MG63 (cell line): Measurements from ENCODE around the gene FBN3. TPM values are rescaled to one million over a fixed set of nuclear protein-coding genes. Genes with fewer than 3 reads are reported as not detected.
A peak's percentile ranks its signal among the peaks of the same experiment; 100 is the strongest.
"Not testable (repeated sequence)": the region's sequence is repeated elsewhere in the genome, so short reads cannot be mapped to it uniquely, and the experiment has no call there.

Source experiments
- DNase-seq: peaks from one replicate; pipeline ENCODE4 v3.0.0-alpha.2; 2020
- H3K27me3 ChIP-seq: fragments of 250-450 bp; sonication (Bioruptor Pico); 2 replicates; pipeline ENCODE4 v1.5.1; 2020; ENCODE audit warnings: mild to moderate bottlenecking, moderate library complexity
- H3K36me3 ChIP-seq: fragments of 250-450 bp; sonication (Bioruptor Pico); 2 replicates; pipeline ENCODE4 v1.5.1; 2020; ENCODE audit warnings: mild to moderate bottlenecking, moderate library complexity
- H3K4me3 ChIP-seq: fragments of 250-450 bp; sonication (Bioruptor Pico); 2 replicates; pipeline ENCODE4 v1.5.1; 2020; ENCODE audit warnings: mild to moderate bottlenecking, moderate library complexity
- H3K9me3 ChIP-seq: fragments of 250-450 bp; sonication (Bioruptor Pico); 2 replicates; pipeline ENCODE4 v1.5.1; 2020; ENCODE audit warnings: mild to moderate bottlenecking, moderate library complexity
- total RNA-seq: library from RNA; depleted of rRNA; stranded (reverse); fragments of >200 nt; shearing (Covaris generic); gene quantifications from 2 replicates; pipeline ENCODE4 v1.2.3, GENCODE V29; 2014; ENCODE audit warnings: low replicate concordance; rRNA removed

The FBN3 gene
- not detected in 2 replicates for total RNA-seq

- Histone ChIP-seq H3K36me3 (no peaks in the 10 kb centered on the region), H3K4me3 (peak within 1 kb of the TSS; percentile 12; the same call in 1 of the 2 replicates), H3K9me3 (no peaks in the 10 kb centered on the region), H3K27me3 (peaks cover 83% of the 10 kb centered on the region)
- no peak for DNase-seq
Observed at GRCh38 chr19:8149261-8150094, at the start of gene FBN3. Gene FBN3 (minus strand): TSS chr19:8149592. CDS start chr19:8147480, 2,112 bp downstream.

GRCh38 chr19:8196271-8196927 lies 47.0 kb upstream of the FBN3 start:
- H3K4me3 ChIP-seq, result no peak overlapping the region
- H3K9me3 ChIP-seq, result no peaks in the 10 kb centered on the region
- DNase-seq, result no peak
- H3K36me3 ChIP-seq, result no peaks in the 10 kb centered on the region
- H3K27me3 ChIP-seq, result peaks cover 10% of the 10 kb centered on the region

GRCh38 chr19:8194528-8195267 lies 45.3 kb upstream of the FBN3 start:
- Histone ChIP-seq H3K36me3 (no peaks in the 10 kb centered on the region), H3K4me3 (no peak overlapping the region), H3K9me3 (no peaks in the 10 kb centered on the region), H3K27me3 (no peaks in the 10 kb centered on the region; the same call in 1 of the 2 replicates)
- DNase-seq, result no peak

GRCh38 chr19:8192221-8192820 lies 42.9 kb upstream of the FBN3 start:
- Histone ChIP-seq H3K9me3 (no peaks in the 10 kb centered on the region), H3K4me3 (no peak overlapping the region), H3K27me3 (no peaks in the 10 kb centered on the region; the same call in 1 of the 2 replicates), H3K36me3 (no peaks in the 10 kb centered on the region)
- DNase-seq, result no peak

GRCh38 chr19:8185343-8186068 lies 36.1 kb upstream of the FBN3 start:
- Histone ChIP-seq H3K9me3 (no peaks in the 10 kb centered on the region), H3K4me3 (no peak overlapping the region), H3K36me3 (no peaks in the 10 kb centered on the region), H3K27me3 (no peaks in the 10 kb centered on the region; the same call in 1 of the 2 replicates)
- no peak for DNase-seq

- H3K4me3 ChIP-seq, result no peak overlapping the region
- H3K27me3 ChIP-seq, result no peaks in the 10 kb centered on the region; the same call in 1 of the 2 replicates
- DNase-seq, result no peak
- no peaks in the 10 kb centered on the region for H3K36me3 ChIP-seq
- no peaks in the 10 kb centered on the region for H3K9me3 ChIP-seq
Observed at GRCh38 chr19:8184274-8184673, 34.9 kb upstream of the FBN3 start.

GRCh38 chr19:8180018-8180417 lies 30.6 kb upstream of the FBN3 start:
- DNase-seq, result no peak
- Histone ChIP-seq H3K27me3 (no peaks in the 10 kb centered on the region; the same call in 1 of the 2 replicates), H3K9me3 (no peaks in the 10 kb centered on the region), H3K36me3 (no peaks in the 10 kb centered on the region), H3K4me3 (no peak overlapping the region)

GRCh38 chr19:8174706-8175105 lies 25.3 kb upstream of the FBN3 start:
- Histone ChIP-seq H3K27me3 (no peaks in the 10 kb centered on the region; the same call in 1 of the 2 replicates), H3K4me3 (no peak overlapping the region), H3K36me3 (no peaks in the 10 kb centered on the region), H3K9me3 (no peaks in the 10 kb centered on the region)
- no peak for DNase-seq

GRCh38 chr19:8168537-8168936 lies 19.1 kb upstream of the FBN3 start:
- H3K9me3 ChIP-seq, result no peaks in the 10 kb centered on the region
- no peak overlapping the region for H3K4me3 ChIP-seq
- H3K27me3 ChIP-seq, result peaks cover 2% of the 10 kb centered on the region; the same call in 1 of the 2 replicates
- no peaks in the 10 kb centered on the region for H3K36me3 ChIP-seq
- DNase-seq, result no peak

GRCh38 chr19:8167985-8168384 lies 18.6 kb upstream of the FBN3 start:
- Histone ChIP-seq H3K9me3 (no peaks in the 10 kb centered on the region), H3K4me3 (no peak overlapping the region), H3K36me3 (no peaks in the 10 kb centered on the region), H3K27me3 (peaks cover 2% of the 10 kb centered on the region; the same call in 1 of the 2 replicates)
- DNase-seq, result no peak

- H3K27me3 ChIP-seq, result peaks cover 2% of the 10 kb centered on the region; the same call in 1 of the 2 replicates
- DNase-seq, result no peak
- H3K9me3 ChIP-seq, result no peaks in the 10 kb centered on the region
- no peaks in the 10 kb centered on the region for H3K36me3 ChIP-seq
- H3K4me3 ChIP-seq, result no peak overlapping the region
Observed at GRCh38 chr19:8163759-8164158, 14.4 kb upstream of the FBN3 start.

GRCh38 chr19:8161135-8161646 lies 11.8 kb upstream of the FBN3 start:
- no peaks in the 10 kb centered on the region for H3K36me3 ChIP-seq
- H3K4me3 ChIP-seq, result no peak overlapping the region
- no peaks in the 10 kb centered on the region for H3K27me3 ChIP-seq
- H3K9me3 ChIP-seq, result no peaks in the 10 kb centered on the region
- DNase-seq, result peak; percentile 49

GRCh38 chr19:8159322-8159721 lies 9.9 kb upstream of the FBN3 start:
- not testable (repeated sequence) for H3K27me3 ChIP-seq, H3K4me3 ChIP-seq, DNase-seq, H3K36me3 ChIP-seq, H3K9me3 ChIP-seq

GRCh38 chr19:8158411-8159074 lies 9.2 kb upstream of the FBN3 start:
- peaks cover 7% of the 10 kb centered on the region; the same call in 1 of the 2 replicates for H3K27me3 ChIP-seq
- no peaks in the 10 kb centered on the region for H3K9me3 ChIP-seq
- no peak overlapping the region for H3K4me3 ChIP-seq
- peak; percentile 43 for DNase-seq
- H3K36me3 ChIP-seq, result no peaks in the 10 kb centered on the region

GRCh38 chr19:8155318-8155717 lies 5.9 kb upstream of the FBN3 start:
- no peak overlapping the region for H3K4me3 ChIP-seq
- peaks cover 34% of the 10 kb centered on the region for H3K27me3 ChIP-seq
- DNase-seq, result no peak
- H3K36me3 ChIP-seq, result no peaks in the 10 kb centered on the region
- H3K9me3 ChIP-seq, result no peaks in the 10 kb centered on the region
